Suprapubic skin (tissue), 4 donors: ENCODE measurements around the gene TMEM131.
A peak's percentile ranks its signal among the peaks of the same experiment; 100 is the strongest.

Experiments
- CTCF ChIP-seq, 2 donors: fragments of 200-600 bp in 1 of 2; fragments of 450-650 bp in 1 of 2; sonication (generic) in 1 of 2; IDR thresholded peaks; one replicate each; pipeline ENCODE4 v1.5.1; 2016 to 2019; ENCODE audit warnings: antibody characterized with exemption in 2 of 2, mild to moderate bottlenecking in 1 of 2, moderate library complexity in 1 of 2
- EP300 ChIP-seq: sonication (generic); formaldehyde crosslinking; IDR thresholded peaks from one replicate; pipeline ENCODE4 v1.6.1; 2017; ENCODE audit warnings: antibody characterized with exemption
- POLR2A ChIP-seq, 2 donors: fragments of 450-650 bp; IDR thresholded peaks; one replicate each; pipeline ENCODE4 v1.6.1; 2017; ENCODE audit warnings: antibody characterized with exemption in 2 of 2, mild to moderate bottlenecking in 2 of 2, moderate library complexity in 2 of 2
- POLR2AphosphoS5 ChIP-seq, 3 donors: sonication (generic); formaldehyde crosslinking; IDR thresholded peaks; one replicate each; pipeline ENCODE4 v1.6.1; 2017; ENCODE audit warnings: antibody characterized with exemption in 3 of 3

GRCh38 chr2:97740590-97741182 lies 255.1 kb downstream of the TMEM131 start:
- peak; percentile 29 to 72 for TF ChIP-seq CTCF (IDR thresholded peaks at IDR 0.05)
- no peak for TF ChIP-seq POLR2A (IDR thresholded peaks at IDR 0.05)
- TF ChIP-seq POLR2AphosphoS5 (IDR thresholded peaks at IDR 0.05): no peak
- TF ChIP-seq EP300: no peak
